Spinal cord (tissue), 10 donors: ENCODE data around the gene BCL2. TPM values are rescaled to one million over a fixed set of nuclear protein-coding genes. Genes with fewer than 3 reads are reported as not detected.
"Not testable (repeated sequence)": the region's sequence is repeated elsewhere in the genome, so short reads cannot be mapped to it uniquely, and the experiment has no call there.

Experiments
- DNase-seq, 6 donors: peaks; one replicate each; pipeline versions ENCODE4 v3.0.0 to v3.0.0-alpha.2; 2013 to 2015; ENCODE audit warnings: low spot score in 6 of 6, low read depth in 4 of 6
- H3K27ac ChIP-seq: one replicate; pipeline ENCODE4 v1.5.1; 2013; ENCODE audit warnings: low read depth, low read length, control low read depth
- H3K27me3 ChIP-seq: one replicate; pipeline ENCODE4 v1.6.1; 2013; ENCODE audit warnings: low read length; ENCODE audit not compliant: control insufficient read depth, insufficient read depth
- H3K36me3 ChIP-seq: one replicate; pipeline ENCODE4 v1.6.1; 2013; ENCODE audit warnings: low read length; ENCODE audit not compliant: control insufficient read depth, insufficient read depth
- H3K4me1 ChIP-seq: one replicate; pipeline ENCODE4 v1.6.1; 2013; ENCODE audit warnings: low read length; ENCODE audit not compliant: control insufficient read depth, insufficient read depth
- H3K4me3 ChIP-seq: one replicate; pipeline ENCODE4 v1.5.1; 2013; ENCODE audit warnings: low read depth, low read length, control low read depth
- H3K9me3 ChIP-seq: one replicate; pipeline ENCODE4 v1.6.1; 2013; ENCODE audit warnings: low read length; ENCODE audit not compliant: control insufficient read depth, insufficient read depth
- WGBS: methylation state at CpG from one replicate; pipeline ENCODE4 v1.1.5; 2013; ENCODE audit warnings: missing lambda C conversion rate; ENCODE audit not compliant: insufficient coverage; 5-methylcytosine and 5-hydroxymethylcytosine counted together
- polyA plus RNA-seq, 2 donors: library from polyadenylated mRNA; unstranded; fragments of 120-200 nt; gene quantifications; one replicate each; pipeline ENCODE4 v1.2.1, GENCODE V29; 2013; ENCODE audit not compliant: insufficient read length in 2 of 2
- total RNA-seq, 2 donors: library from RNA; depleted of rRNA in 1 of 2; stranded (reverse); fragments of 120-200 nt in 1 of 2; fragments of >200 nt in 1 of 2; gene quantifications; one replicate each; pipeline versions ENCODE4 v1.2.3 to v1.2.4, GENCODE V29; 2013 to 2014
- donor health status: healthy.

The BCL2 gene
- total and polyA plus RNA-seq, 4 donors = 14.4 to 34.4 (median 23.7) TPM

DNA sequence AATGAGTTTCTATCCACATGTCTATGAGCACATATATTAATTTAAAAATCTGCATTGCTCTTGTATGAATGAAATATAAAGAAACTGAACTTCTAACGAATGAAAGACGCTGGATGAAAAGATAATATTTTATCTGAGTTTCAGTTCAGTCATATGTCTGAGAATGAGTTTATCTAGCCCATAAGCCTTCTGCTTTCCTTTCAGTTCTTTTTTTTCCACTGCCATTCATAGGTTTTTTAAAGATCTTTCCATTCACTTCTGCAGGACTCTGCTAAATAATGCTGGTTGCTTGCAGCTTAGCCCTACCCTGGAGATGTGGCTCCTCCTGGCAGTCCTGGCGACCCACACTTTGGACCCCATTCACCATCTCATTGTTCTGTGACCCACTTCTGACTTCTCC is 109.0 kb downstream of the BCL2 start:
- 42% methylated on average over 1 of the region's 3 CpGs for WGBS

DNA sequence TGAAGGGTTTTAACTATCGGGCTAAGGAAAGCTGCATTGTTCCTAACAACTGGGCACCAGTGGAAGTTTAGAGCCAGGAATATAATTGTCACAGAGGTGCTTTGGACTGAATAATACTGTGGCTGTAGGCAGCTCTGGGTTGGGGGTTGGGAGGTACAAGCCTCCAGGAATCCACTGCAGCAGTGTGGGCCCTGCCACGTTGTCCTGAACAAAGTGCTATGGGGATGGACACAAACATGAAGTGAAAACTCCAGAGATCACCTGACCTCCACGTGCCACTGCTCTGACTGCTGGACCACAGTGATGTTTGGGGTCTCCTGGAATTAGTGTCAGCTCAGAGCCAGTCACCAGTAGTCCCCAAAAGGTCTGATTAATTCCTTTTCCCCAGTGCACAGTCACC is 110.9 kb downstream of the BCL2 start:
- DNase-seq = no peak
- no peak overlapping the region for H3K27ac ChIP-seq
- H3K4me1 ChIP-seq = peaks cover 32% of the 10 kb centered on the region
- 33% methylated on average over 3 of the region's 3 CpGs for WGBS
- H3K4me3 ChIP-seq = no peak overlapping the region
- no peaks in the 10 kb centered on the region for H3K27me3 ChIP-seq
- peaks cover 3% of the 10 kb centered on the region for H3K36me3 ChIP-seq
- H3K9me3 ChIP-seq = no peaks in the 10 kb centered on the region

More for the DNA sequence above, 109.0 kb downstream of the BCL2 start:
- Histone ChIP-seq H3K9me3 (no peaks in the 10 kb centered on the region), H3K4me1 (peaks cover 30% of the 10 kb centered on the region), H3K36me3 (peaks cover 3% of the 10 kb centered on the region), H3K27me3 (no peaks in the 10 kb centered on the region), H3K4me3 (no peak overlapping the region), H3K27ac (no peak overlapping the region)
- DNase-seq = no peak

DNA sequence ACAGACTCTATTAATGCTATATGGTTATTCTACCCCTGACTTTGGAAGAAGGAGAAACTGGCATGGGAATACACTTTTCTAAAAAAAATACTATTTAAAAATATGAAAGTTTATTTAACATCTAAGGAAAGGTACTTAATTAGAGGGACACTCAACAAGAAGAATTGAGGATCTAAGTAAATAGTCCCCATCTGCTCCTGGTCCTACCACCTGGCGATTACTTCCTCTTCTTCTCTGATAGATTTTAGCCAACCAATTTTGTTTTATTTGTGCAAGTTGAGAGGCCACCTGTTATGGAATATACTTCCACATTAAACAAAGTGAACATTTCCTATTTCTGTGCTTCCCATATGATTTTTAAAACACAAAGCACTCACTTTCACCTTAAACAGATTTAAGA is 111.7 kb downstream of the BCL2 start:
- no peak for DNase-seq
- Histone ChIP-seq H3K27ac (no peak overlapping the region), H3K36me3 (peaks cover 3% of the 10 kb centered on the region), H3K4me1 (peaks cover 33% of the 10 kb centered on the region), H3K9me3 (no peaks in the 10 kb centered on the region), H3K27me3 (no peaks in the 10 kb centered on the region), H3K4me3 (no peak overlapping the region)
- no CpG with 5 or more reads among the region's 1 CpG for WGBS

DNA sequence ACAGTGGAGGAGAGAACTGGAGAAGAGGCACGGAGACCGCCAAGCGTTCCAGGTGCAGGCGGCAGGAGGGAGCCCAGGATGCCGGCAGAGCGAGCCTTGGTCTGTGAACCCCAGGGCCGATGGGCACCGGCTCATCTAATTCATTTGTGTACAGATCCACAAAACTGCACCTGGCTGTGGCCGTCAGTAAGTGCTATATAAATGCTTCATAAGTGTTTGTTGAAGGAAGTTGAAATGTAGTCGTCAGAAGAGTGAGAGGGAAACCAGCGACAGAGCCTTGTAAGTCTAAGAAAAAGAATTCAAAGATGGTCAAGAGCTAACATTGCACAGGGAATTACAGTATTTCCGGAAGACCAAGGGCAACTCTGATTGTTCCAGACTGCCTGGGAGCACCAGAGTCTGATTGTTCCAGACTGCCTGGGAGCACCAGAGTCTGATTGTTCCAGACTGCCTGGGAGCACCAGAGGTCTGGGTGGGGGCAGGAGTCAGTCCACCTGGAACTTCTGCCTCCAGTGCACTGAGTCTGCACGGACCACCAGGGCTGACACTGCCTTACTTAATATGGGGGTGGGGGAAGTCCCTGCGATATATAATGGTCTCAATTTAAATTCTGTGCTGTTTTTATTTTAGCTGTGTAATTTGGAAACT is 112.3 kb downstream of the BCL2 start:
- Histone ChIP-seq H3K9me3 (no peaks in the 10 kb centered on the region), H3K27ac (no peak overlapping the region), H3K27me3 (no peaks in the 10 kb centered on the region), H3K4me1 (peaks cover 35% of the 10 kb centered on the region), H3K36me3 (peaks cover 3% of the 10 kb centered on the region), H3K4me3 (no peak overlapping the region)
- DNase-seq = no peak
- WGBS = 75% methylated on average over 11 of the region's 14 CpGs

- WGBS = 83% methylated on average over 12 of the region's 13 CpGs
- peaks cover 3% of the 10 kb centered on the region for H3K36me3 ChIP-seq
- no peaks in the 10 kb centered on the region for H3K27me3 ChIP-seq
- no peak for DNase-seq
- H3K4me3 ChIP-seq = no peak overlapping the region
- H3K4me1 ChIP-seq = peaks cover 35% of the 10 kb centered on the region
- H3K27ac ChIP-seq = no peak overlapping the region
- H3K9me3 ChIP-seq = no peaks in the 10 kb centered on the region
Observed at GRCh38 chr18:63206433-63207142, 113.0 kb downstream of the BCL2 start.

DNA sequence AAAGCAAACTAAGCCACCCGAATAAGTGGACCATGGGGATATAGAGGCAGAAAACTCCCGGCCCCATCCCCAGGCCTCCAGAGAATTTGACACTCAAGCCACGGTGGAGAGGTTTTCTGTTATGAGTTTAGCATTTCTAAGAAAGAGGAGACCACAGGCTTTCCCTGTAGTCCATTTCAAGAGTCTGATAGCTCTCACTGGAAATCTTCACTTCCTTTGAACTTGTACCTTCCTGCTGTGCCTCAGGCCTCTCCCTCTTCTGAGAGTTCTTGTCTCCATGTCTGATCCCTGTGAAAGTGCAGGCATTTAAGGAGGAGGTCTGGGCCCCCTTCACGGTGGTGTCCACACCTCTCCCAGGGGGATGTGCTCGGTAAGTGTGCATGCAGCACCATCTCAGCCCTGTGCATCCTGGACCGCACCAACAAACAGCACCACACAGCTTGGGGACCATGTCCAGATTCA is 113.7 kb downstream of the BCL2 start:
- Histone ChIP-seq H3K4me1 (peaks cover 32% of the 10 kb centered on the region), H3K4me3 (no peak overlapping the region), H3K9me3 (no peaks in the 10 kb centered on the region), H3K27me3 (no peaks in the 10 kb centered on the region), H3K36me3 (peaks cover 3% of the 10 kb centered on the region), H3K27ac (no peak overlapping the region)
- WGBS = 54% methylated on average over 3 of the region's 6 CpGs
- DNase-seq = no peak

DNA sequence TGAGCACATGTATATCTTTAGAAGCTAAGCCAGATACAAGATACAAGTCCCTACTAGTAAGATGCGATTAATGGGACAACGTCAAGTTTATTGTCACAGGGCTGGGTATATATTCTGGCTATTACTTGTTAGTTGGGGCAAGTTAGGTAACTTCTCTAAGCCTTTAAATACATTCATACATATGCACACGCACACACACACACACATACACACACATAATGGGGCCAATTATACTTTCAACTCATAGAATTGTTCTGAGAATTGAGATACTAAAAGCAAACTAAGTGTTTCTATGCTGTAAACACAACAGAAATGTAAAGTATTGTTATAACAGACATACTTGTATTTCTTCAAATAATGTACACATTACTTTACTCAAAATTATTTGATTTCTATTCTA is 116.1 kb downstream of the BCL2 start:
- Histone ChIP-seq H3K27me3 (no peaks in the 10 kb centered on the region), H3K36me3 (peaks cover 3% of the 10 kb centered on the region), H3K4me1 (peaks cover 26% of the 10 kb centered on the region), H3K9me3 (no peaks in the 10 kb centered on the region), H3K4me3 (no peak overlapping the region), H3K27ac (peak overlapping the region; percentile 63)
- no peak for DNase-seq
- WGBS = no CpG with 5 or more reads among the region's 3 CpGs

DNA sequence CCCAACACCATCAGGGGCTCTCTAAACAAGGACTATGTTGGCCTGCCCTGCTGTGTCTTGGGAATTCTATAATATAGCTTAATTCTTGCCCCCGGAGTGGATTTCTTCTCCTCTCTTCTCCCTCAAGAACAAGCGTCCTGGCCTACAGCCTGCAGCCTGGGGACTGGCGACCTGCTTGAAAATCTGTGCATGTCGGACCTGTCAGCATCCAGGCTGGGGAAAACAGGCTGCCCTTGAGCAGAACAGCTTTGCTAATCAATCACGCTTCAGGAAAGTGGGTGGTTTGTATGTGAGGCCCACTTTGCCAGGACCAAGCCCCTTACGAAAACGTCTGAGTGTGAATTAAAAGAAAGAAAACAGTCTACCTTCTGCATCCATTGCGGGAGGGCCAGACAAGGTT is 116.7 kb downstream of the BCL2 start:
- Histone ChIP-seq H3K4me1 (peaks cover 24% of the 10 kb centered on the region), H3K27ac (peak overlapping the region; percentile 63), H3K27me3 (no peaks in the 10 kb centered on the region), H3K36me3 (peaks cover 3% of the 10 kb centered on the region), H3K4me3 (no peak overlapping the region), H3K9me3 (no peaks in the 10 kb centered on the region)
- 25% methylated on average over 4 of the region's 8 CpGs for WGBS
- DNase-seq = peak in 3 of 6 donors; percentile 53 to 87 (median 85)

GRCh38 chr18:63201456-63201855 is 118.1 kb downstream of the BCL2 start:
- no CpG with 5 or more reads among the region's 3 CpGs for WGBS

DNA sequence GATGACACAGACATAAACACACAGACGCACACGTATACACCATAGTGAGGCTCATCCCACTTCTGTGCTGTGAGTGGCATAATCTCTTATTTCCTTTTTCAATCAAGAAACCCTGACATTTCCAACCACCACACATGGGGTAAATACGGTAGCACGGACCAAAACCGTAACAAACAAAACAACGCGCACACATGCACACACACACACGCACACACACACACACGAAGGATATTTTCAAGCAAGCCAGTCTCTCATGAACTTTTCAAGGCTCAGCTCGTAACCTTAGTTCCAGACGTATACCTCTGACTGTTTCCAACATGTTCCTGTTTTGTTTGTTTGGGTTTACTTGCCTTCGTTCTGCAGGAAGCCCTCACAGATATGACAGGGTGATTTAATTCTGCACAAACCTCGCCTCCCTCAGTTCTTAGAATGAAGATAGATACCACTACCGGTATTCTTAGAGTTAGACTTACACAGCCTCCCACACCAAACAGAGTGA is 119.8 kb downstream of the BCL2 start:
- no peak for DNase-seq
- Histone ChIP-seq H3K27me3 (no peaks in the 10 kb centered on the region), H3K27ac (no peak overlapping the region), H3K4me1 (peaks cover 4% of the 10 kb centered on the region), H3K9me3 (no peaks in the 10 kb centered on the region), H3K36me3 (no peaks in the 10 kb centered on the region), H3K4me3 (no peak overlapping the region)
- 79% methylated on average over 11 of the region's 14 CpGs for WGBS

More at GRCh38 chr18:63201456-63201855, 118.1 kb downstream of the BCL2 start:
- not testable (repeated sequence) for H3K27me3 ChIP-seq, H3K36me3 ChIP-seq, DNase-seq, H3K4me3 ChIP-seq, H3K27ac ChIP-seq, H3K9me3 ChIP-seq
- H3K4me1 ChIP-seq = peaks cover 13% of the 10 kb centered on the region
